Keratinocyte (primary cell): ENCODE data around the gene PIAS1.

ENCODE experiments used
- CTCF ChIP-seq, 3 experiments: IDR thresholded peaks in 1 of 3; conservative IDR thresholded peaks in 1 of 3; optimal IDR thresholded peaks in 1 of 3; 2 replicates in 2 of 3; 3 replicates in 1 of 3; pipeline versions ENCODE3 to v1.5.1; 2011; ENCODE audit warnings: low read length in 3 of 3, mild to moderate bottlenecking in 3 of 3, moderate library complexity in 2 of 3, control low read depth in 1 of 3, inconsistent platforms in 1 of 3; ENCODE audit not compliant: insufficient read depth in 2 of 3; ENCODE audit errors: extremely low read depth in 1 of 3
- EZH2 ChIP-seq: IDR thresholded peaks from one replicate; pipeline ENCODE4 v1.6.1; 2012; ENCODE audit warnings: inconsistent platforms, mild to moderate bottlenecking, low read length, moderate library complexity

- no peak for TF ChIP-seq EZH2
- TF ChIP-seq CTCF (optimal IDR thresholded peaks at IDR 0.05 in 1 of 3, IDR thresholded peaks at IDR 0.05 in 1 of 3, conservative IDR thresholded peaks at IDR 0.05 in 1 of 3; ENCODE audit: extremely low read depth in 1 of 3, insufficient read depth in 2 of 3, low read length in 3 of 3) = no peak
Measured at GRCh38 chr15:68114356-68114755, 60.2 kb downstream of the PIAS1 start.
